Measurements from ENCODE around the gene LRP5. TPM values are rescaled to one million over a fixed set of nuclear protein-coding genes. Genes with fewer than 3 reads are reported as not detected.

The LRP5 gene
- total and polyA plus RNA-seq, 2 experiments from 2014 or later, result 26.9 to 51.1 TPM

DNA sequence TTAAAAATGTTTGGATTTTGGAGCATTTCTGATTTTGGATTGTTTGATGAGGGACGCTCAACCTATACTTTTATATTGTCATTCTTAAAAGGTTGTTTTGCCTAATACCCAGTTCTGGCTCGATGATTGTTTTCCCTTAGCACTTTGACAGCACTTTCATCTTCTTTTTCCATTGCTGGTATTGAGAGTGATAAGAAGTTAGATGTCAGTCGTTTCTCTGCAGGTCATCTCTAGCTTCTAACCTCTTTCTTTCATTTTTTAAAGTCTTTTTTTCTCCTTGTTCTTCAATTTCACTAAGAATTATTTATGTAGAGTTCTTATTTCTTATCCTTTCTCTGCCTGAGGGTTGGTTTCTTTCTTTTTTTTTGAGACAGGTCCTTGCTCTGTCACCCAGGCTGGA, 167.0 kb downstream of the LRP5 start (continued):
- no peak for TF ChIP-seq JUNB (IDR thresholded peaks at IDR 0.05; ENCODE audit: unreplicated experiment)
- TF ChIP-seq STAT1 (IDR thresholded peaks at IDR 0.05; ENCODE audit: unreplicated experiment), result no peak

DNA sequence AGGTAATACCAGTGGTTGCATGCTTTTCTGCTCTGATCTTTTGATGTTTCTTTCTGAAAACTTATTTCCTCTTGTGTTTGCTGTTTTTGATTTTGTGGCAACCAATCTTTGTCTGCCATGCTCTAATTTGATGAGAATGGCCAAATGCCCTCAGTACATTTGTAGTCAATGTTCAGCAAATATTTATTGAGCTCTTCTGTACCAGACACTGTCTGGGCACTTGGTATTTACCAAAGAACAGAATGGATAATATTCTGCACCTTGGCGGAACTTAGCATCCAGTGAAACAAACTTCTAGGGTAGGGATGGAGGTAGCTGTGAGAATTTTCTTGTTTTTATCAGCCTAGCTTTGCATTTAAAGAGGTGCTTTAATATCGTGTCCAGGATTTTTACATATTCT, 167.8 kb downstream of the LRP5 start:
- DNase-seq (ENCODE audit: low spot score) (no peak), ATAC-seq (no peak)
- Histone ChIP-seq H3K4me2 (no peak overlapping the region), H3K4me3 (no peak overlapping the region), H3K4me1 (ENCODE audit: insufficient read depth) (peaks cover 9% of the 10 kb centered on the region; the same call in 1 of the 2 replicates), H3K27ac (ENCODE audit: low read depth) (no peak overlapping the region), H2AFZ (no peak overlapping the region), H3K79me2 (replicated peaks; ENCODE audit: insufficient read depth) (peaks cover 98% of the 10 kb centered on the region), H3K27me3 (ENCODE audit: insufficient read depth) (no peaks in the 10 kb centered on the region), H3F3A (replicated peaks; ENCODE audit: low read depth) (no peaks in the 10 kb centered on the region), H3K36me3 (ENCODE audit: insufficient read depth) (no peaks in the 10 kb centered on the region; the same call in 1 of the 2 replicates), H3K9me2 (ENCODE audit: insufficient read depth) (no peaks in the 10 kb centered on the region), H4K20me1 (replicated peaks; ENCODE audit: insufficient read depth) (peaks cover 81% of the 10 kb centered on the region)
- Mint-ChIP-seq H3K4me3 (no peak overlapping the region), H3K27ac (no peak overlapping the region), H3K9me3 (peaks cover 14% of the 10 kb centered on the region; the same call in 2 of the 3 replicates), H3K36me3 (ENCODE audit: low read depth) (peaks cover 40% of the 10 kb centered on the region), H3K4me1 (peaks cover 12% of the 10 kb centered on the region), H3K27me3 (ENCODE audit: insufficient read depth, low read depth, poor library complexity) (peaks cover 3% of the 10 kb centered on the region)
- no peak for TF ChIP-seq ZNF331 (CRISPR knock-in tag; IDR thresholded peaks at IDR 0.05; ENCODE audit: low read depth)
- no peak for TF ChIP-seq EZH2phosphoT487 (IDR thresholded peaks at IDR 0.05; ENCODE audit: unreplicated experiment)
- no peak for TF ChIP-seq POLR2AphosphoS5 (IDR thresholded peaks at IDR 0.05; ENCODE audit: low read depth)
- TF ChIP-seq, protein P1, sequence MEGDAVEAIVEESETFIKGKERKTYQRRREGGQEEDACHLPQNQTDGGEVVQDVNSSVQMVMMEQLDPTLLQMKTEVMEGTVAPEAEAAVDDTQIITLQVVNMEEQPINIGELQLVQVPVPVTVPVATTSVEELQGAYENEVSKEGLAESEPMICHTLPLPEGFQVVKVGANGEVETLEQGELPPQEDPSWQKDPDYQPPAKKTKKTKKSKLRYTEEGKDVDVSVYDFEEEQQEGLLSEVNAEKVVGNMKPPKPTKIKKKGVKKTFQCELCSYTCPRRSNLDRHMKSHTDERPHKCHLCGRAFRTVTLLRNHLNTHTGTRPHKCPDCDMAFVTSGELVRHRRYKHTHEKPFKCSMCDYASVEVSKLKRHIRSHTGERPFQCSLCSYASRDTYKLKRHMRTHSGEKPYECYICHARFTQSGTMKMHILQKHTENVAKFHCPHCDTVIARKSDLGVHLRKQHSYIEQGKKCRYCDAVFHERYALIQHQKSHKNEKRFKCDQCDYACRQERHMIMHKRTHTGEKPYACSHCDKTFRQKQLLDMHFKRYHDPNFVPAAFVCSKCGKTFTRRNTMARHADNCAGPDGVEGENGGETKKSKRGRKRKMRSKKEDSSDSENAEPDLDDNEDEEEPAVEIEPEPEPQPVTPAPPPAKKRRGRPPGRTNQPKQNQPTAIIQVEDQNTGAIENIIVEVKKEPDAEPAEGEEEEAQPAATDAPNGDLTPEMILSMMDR (conservative IDR thresholded peaks at IDR 0.05; ENCODE audit: low read depth in 2 of 2), result no peak
- no peak for TF ChIP-seq ZNF462 (CRISPR knock-in tag; IDR thresholded peaks at IDR 0.05)
- no peak for TF ChIP-seq JUNB (IDR thresholded peaks at IDR 0.05; ENCODE audit: unreplicated experiment)
- TF ChIP-seq, protein P2, sequence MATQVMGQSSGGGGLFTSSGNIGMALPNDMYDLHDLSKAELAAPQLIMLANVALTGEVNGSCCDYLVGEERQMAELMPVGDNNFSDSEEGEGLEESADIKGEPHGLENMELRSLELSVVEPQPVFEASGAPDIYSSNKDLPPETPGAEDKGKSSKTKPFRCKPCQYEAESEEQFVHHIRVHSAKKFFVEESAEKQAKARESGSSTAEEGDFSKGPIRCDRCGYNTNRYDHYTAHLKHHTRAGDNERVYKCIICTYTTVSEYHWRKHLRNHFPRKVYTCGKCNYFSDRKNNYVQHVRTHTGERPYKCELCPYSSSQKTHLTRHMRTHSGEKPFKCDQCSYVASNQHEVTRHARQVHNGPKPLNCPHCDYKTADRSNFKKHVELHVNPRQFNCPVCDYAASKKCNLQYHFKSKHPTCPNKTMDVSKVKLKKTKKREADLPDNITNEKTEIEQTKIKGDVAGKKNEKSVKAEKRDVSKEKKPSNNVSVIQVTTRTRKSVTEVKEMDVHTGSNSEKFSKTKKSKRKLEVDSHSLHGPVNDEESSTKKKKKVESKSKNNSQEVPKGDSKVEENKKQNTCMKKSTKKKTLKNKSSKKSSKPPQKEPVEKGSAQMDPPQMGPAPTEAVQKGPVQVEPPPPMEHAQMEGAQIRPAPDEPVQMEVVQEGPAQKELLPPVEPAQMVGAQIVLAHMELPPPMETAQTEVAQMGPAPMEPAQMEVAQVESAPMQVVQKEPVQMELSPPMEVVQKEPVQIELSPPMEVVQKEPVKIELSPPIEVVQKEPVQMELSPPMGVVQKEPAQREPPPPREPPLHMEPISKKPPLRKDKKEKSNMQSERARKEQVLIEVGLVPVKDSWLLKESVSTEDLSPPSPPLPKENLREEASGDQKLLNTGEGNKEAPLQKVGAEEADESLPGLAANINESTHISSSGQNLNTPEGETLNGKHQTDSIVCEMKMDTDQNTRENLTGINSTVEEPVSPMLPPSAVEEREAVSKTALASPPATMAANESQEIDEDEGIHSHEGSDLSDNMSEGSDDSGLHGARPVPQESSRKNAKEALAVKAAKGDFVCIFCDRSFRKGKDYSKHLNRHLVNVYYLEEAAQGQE (IDR thresholded peaks at IDR 0.05; ENCODE audit: unreplicated experiment), result no peak
- TF ChIP-seq ZNF114 (CRISPR knock-in tag; IDR thresholded peaks at IDR 0.05), result no peak
- no peak for TF ChIP-seq NANOG (IDR thresholded peaks at IDR 0.05; ENCODE audit: borderline replicate concordance)
- no peak for TF ChIP-seq EZH2 (IDR thresholded peaks at IDR 0.05; ENCODE audit: low read depth, unreplicated experiment)
- TF ChIP-seq CREB1 (CRISPR knock-in tag; IDR thresholded peaks at IDR 0.05; ENCODE audit: low read depth), result no peak
- TF ChIP-seq ETS1 (IDR thresholded peaks at IDR 0.05), result no peak
- no peak for TF ChIP-seq STAT1 (IDR thresholded peaks at IDR 0.05; ENCODE audit: unreplicated experiment)
